ENCODE measurements around the gene FLT3. TPM values are rescaled to one million over a fixed set of nuclear protein-coding genes. Genes with fewer than 3 reads are reported as not detected.

Gene FLT3
- total and polyA plus RNA-seq, 2 of the 13 experiments (the other 11 are each of a cell fraction or from before 2014, with no cell fraction given), result not detected

DNA sequence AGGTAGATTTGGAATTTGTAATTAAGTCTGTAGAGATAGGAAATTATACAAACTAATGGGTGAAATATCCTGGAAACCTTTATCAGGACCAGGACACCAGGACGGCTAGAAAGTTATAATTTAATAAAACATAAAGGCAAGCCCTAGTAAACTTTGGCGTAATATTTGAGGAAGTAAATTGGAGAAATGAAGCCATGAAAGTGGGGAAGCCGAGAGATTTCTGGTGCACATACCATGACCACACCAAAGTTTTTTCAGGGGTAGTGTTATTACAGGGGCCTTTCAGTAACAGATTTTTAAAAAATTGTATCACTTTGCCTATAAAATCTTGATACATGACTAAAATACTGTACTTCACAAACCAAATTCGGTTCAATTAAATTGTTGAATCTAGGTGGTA lies 57.2 kb downstream of the FLT3 start (continued):
- TF ChIP-seq RELA (CRISPR knock-in tag; IDR thresholded peaks at IDR 0.05), result no peak
- no peak for TF ChIP-seq ELF3 (CRISPR knock-in tag; IDR thresholded peaks at IDR 0.05)
- TF ChIP-seq, protein P1, sequence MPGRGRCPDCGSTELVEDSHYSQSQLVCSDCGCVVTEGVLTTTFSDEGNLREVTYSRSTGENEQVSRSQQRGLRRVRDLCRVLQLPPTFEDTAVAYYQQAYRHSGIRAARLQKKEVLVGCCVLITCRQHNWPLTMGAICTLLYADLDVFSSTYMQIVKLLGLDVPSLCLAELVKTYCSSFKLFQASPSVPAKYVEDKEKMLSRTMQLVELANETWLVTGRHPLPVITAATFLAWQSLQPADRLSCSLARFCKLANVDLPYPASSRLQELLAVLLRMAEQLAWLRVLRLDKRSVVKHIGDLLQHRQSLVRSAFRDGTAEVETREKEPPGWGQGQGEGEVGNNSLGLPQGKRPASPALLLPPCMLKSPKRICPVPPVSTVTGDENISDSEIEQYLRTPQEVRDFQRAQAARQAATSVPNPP (CRISPR knock-in tag; IDR thresholded peaks at IDR 0.05), result no peak
- TF ChIP-seq POLR2A (IDR thresholded peaks at IDR 0.05; ENCODE audit: insufficient read depth in 1 of 2, low read depth in 2 of 2, low read length in 2 of 2), result no peak
- TF ChIP-seq EEA1 (CRISPR knock-in tag; IDR thresholded peaks at IDR 0.05; ENCODE audit: borderline replicate concordance), result no peak
- TF ChIP-seq TOPORS (CRISPR knock-in tag; IDR thresholded peaks at IDR 0.05), result no peak

DNA sequence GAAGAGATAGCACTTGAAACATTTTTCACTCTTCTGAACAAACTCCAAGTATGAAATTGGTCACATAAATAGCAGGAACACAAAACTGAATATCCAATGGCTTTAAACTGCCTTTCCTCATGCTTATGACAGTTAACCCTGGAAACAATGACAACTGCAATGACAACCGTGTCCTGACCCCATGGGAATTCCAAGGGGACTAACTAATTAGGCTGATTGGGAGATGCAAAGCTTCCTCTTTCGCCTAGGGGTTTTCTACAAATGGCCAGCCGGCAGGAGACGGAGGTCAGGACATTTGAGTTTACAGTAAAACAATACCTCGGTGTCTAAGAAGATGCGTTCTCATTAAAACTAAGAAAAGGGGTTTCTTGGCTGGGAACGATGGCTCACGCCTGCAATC lies 58.9 kb downstream of the FLT3 start:
- no peaks in the 10 kb centered on the region for H4K20me1 ChIP-seq (ENCODE audit: insufficient read depth, low read length)
- WGBS (ENCODE audit: low lambda C conversion rate), result 53% methylated on average over 8 of the region's 8 CpGs
- no peaks in the 10 kb centered on the region for H3K4me1 ChIP-seq (ENCODE audit: insufficient read depth, low read length)
- no peak overlapping the region for H3K27ac ChIP-seq (ENCODE audit: extremely low read length, insufficient read depth, low read length)
- H3K9me3 ChIP-seq (ENCODE audit: low read length), result no peaks in the 10 kb centered on the region
- no peaks in the 10 kb centered on the region for H3K79me2 ChIP-seq (ENCODE audit: insufficient read depth, low read length)
- FAIRE-seq, result no peak
- BruUV-seq (replicated peaks), result no TSS peak
- ChIA-PET CTCF (ENCODE audit: low intra/inter-chr PET ratio, low total read pairs) (no interaction called here), POLR2A (no interaction called here)
- no peak overlapping the region for H3K4me3 ChIP-seq (replicated peaks in 1 of 3; ENCODE audit: insufficient read depth in 1 of 3, low read depth in 2 of 3, low read length in 3 of 3)
- DNase-seq (ENCODE audit: low spot score), result no peak
- no peaks in the 10 kb centered on the region for H3K36me3 ChIP-seq (replicated peaks in 1 of 2; ENCODE audit: control insufficient read depth in 1 of 2, insufficient read depth in 2 of 2, low read length in 2 of 2)
- no peak overlapping the region for H3K4me2 ChIP-seq (ENCODE audit: low read depth, low read length)
- no peak overlapping the region for H3K9ac ChIP-seq (ENCODE audit: insufficient read depth, low read depth, low read length)
- H2AFZ ChIP-seq (ENCODE audit: low read length), result no peak overlapping the region
- intact Hi-C loops (cut with micrococcal nuclease; ENCODE audit: unreplicated experiment), result no loop called here
- H3K27me3 ChIP-seq (ENCODE audit: control insufficient read depth in 1 of 2, insufficient read depth in 2 of 2, low read length in 2 of 2), result no peaks in the 10 kb centered on the region; a peak in 1 of 5 replicates
- in situ Hi-C loops (cut with HindIII; ENCODE audit: extremely low pct_ligation_motif_present, low pct_unique_long_range_greater_than_20kb), result no loop called here
- ATAC-seq, result no peak
- no peak for TF ChIP-seq TSC22D2 (CRISPR knock-in tag; IDR thresholded peaks at IDR 0.05; ENCODE audit: borderline replicate concordance)
- no peak for TF ChIP-seq XRCC5 (optimal IDR thresholded peaks at IDR 0.05; ENCODE audit: low read length)
- TF ChIP-seq CREM (IDR thresholded peaks at IDR 0.05), result no peak
- no peak for TF ChIP-seq CREM (CRISPR knock-in tag; IDR thresholded peaks at IDR 0.05)
- no peak for TF ChIP-seq NFIB (CRISPR knock-in tag; IDR thresholded peaks at IDR 0.05; ENCODE audit: borderline replicate concordance)
- no peak for TF ChIP-seq BRCA1 (CRISPR knock-in tag; IDR thresholded peaks at IDR 0.05)
- TF ChIP-seq, protein P2, sequence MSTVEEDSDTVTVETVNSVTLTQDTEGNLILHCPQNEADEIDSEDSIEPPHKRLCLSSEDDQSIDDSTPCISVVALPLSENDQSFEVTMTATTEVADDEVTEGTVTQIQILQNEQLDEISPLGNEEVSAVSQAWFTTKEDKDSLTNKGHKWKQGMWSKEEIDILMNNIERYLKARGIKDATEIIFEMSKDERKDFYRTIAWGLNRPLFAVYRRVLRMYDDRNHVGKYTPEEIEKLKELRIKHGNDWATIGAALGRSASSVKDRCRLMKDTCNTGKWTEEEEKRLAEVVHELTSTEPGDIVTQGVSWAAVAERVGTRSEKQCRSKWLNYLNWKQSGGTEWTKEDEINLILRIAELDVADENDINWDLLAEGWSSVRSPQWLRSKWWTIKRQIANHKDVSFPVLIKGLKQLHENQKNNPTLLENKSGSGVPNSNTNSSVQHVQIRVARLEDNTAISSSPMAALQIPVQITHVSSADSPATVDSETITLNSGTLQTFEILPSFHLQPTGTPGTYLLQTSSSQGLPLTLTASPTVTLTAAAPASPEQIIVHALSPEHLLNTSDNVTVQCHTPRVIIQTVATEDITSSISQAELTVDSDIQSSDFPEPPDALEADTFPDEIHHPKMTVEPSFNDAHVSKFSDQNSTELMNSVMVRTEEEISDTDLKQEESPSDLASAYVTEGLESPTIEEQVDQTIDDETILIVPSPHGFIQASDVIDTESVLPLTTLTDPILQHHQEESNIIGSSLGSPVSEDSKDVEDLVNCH (CRISPR knock-in tag; IDR thresholded peaks at IDR 0.05), result no peak
- TF ChIP-seq CHD2 (IDR thresholded peaks at IDR 0.05; ENCODE audit: low read depth, low read length), result no peak
- no peak for TF ChIP-seq ZBTB3 (CRISPR knock-in tag; IDR thresholded peaks at IDR 0.05; ENCODE audit: borderline replicate concordance, low read depth)
- TF ChIP-seq SMAD3 (CRISPR knock-in tag; IDR thresholded peaks at IDR 0.05), result no peak
- TF ChIP-seq SAFB2 (CRISPR knock-in tag; IDR thresholded peaks at IDR 0.05; ENCODE audit: borderline replicate concordance, low read depth), result no peak
- TF ChIP-seq, protein P3, sequence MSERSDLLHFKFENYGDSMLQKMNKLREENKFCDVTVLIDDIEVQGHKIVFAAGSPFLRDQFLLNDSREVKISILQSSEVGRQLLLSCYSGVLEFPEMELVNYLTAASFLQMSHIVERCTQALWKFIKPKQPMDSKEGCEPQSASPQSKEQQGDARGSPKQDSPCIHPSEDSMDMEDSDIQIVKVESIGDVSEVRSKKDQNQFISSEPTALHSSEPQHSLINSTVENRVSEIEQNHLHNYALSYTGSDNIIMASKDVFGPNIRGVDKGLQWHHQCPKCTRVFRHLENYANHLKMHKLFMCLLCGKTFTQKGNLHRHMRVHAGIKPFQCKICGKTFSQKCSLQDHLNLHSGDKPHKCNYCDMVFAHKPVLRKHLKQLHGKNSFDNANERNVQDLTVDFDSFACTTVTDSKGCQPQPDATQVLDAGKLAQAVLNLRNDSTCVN (CRISPR knock-in tag; IDR thresholded peaks at IDR 0.05; ENCODE audit: borderline replicate concordance), result no peak
- no peak for TF ChIP-seq ZMYM3 (CRISPR knock-in tag; IDR thresholded peaks at IDR 0.05)
- TF ChIP-seq, protein P4, sequence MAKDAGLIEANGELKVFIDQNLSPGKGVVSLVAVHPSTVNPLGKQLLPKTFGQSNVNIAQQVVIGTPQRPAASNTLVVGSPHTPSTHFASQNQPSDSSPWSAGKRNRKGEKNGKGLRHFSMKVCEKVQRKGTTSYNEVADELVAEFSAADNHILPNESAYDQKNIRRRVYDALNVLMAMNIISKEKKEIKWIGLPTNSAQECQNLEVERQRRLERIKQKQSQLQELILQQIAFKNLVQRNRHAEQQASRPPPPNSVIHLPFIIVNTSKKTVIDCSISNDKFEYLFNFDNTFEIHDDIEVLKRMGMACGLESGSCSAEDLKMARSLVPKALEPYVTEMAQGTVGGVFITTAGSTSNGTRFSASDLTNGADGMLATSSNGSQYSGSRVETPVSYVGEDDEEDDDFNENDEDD (CRISPR knock-in tag; IDR thresholded peaks at IDR 0.05; ENCODE audit: borderline replicate concordance), result no peak
- no peak for TF ChIP-seq MYNN (CRISPR knock-in tag; IDR thresholded peaks at IDR 0.05; ENCODE audit: low read depth)
